H1 (cell line): ENCODE measurements around the gene MACROD2. TPM values are rescaled to one million over a fixed set of nuclear protein-coding genes. Genes with fewer than 3 reads are reported as not detected.

Source experiments
- CTCF ChIA-PET: fragments of 300-600 bp; sonication (Branson Sonifier 250); formaldehyde crosslinking; loops from one replicate; lab custom pipeline; 2021; ENCODE audit not compliant: partially characterized antibody; lab: Charles Lee
- POLR2A ChIA-PET: fragments of 300-600 bp; sonication (Branson Sonifier 250); formaldehyde crosslinking; loops from one replicate; lab custom pipeline; 2021; ENCODE audit warnings: inconsistent platforms; ENCODE audit not compliant: partially characterized antibody; lab: Charles Lee
- DNase-seq, 2 experiments: peaks; one replicate each; pipeline versions ENCODE4 v3.0.0 to v3.0.0-alpha.2; 2010 to 2022; ENCODE audit warnings: low spot score in 2 of 2, low read depth in 1 of 2, mixed read lengths in 1 of 2
- FAIRE-seq: peaks from 2 replicates; lab custom pipeline; 2011; peaks lifted over from hg19 to GRCh38; lab: Jason Lieb, UNC
- H2AFZ ChIP-seq: 2 replicates; pipeline ENCODE4 v1.8.1; 2012; ENCODE audit warnings: low read length, inconsistent platforms
- H2AK5ac ChIP-seq: 2 replicates; pipeline ENCODE4 v1.6.1; 2013; ENCODE audit warnings: low read depth, low read length
- H2BK120ac ChIP-seq: replicated peaks from 2 replicates; pipeline ENCODE3; 2013; ENCODE audit warnings: low read depth, low read length, inconsistent platforms
- H2BK12ac ChIP-seq: 2 replicates; pipeline ENCODE4 v1.6.1; 2013; ENCODE audit warnings: low read depth, low read length
- H2BK15ac ChIP-seq: 2 replicates; pipeline ENCODE4 v1.6.1; 2013; ENCODE audit warnings: low read length
- H2BK20ac ChIP-seq: 2 replicates; pipeline ENCODE4 v1.6.1; 2013; ENCODE audit warnings: low read length
- H2BK5ac ChIP-seq: 2 replicates; pipeline ENCODE4 v1.6.1; 2013; ENCODE audit warnings: low read depth, low read length
- H3K14ac ChIP-seq: 2 replicates; pipeline ENCODE4 v1.6.1; 2013; ENCODE audit warnings: inconsistent platforms; ENCODE audit not compliant: insufficient read length
- H3K18ac ChIP-seq: 2 replicates; pipeline ENCODE4 v1.6.1; 2013; ENCODE audit warnings: low read length; ENCODE audit errors: extremely low read depth
- H3K23ac ChIP-seq: 2 replicates; pipeline ENCODE4 v1.6.1; 2013; ENCODE audit warnings: inconsistent platforms; ENCODE audit not compliant: insufficient read length
- H3K23me2 ChIP-seq: 2 replicates; pipeline ENCODE4 v1.6.1; 2013; ENCODE audit warnings: low read depth, low read length
- H3K27ac ChIP-seq: 2 replicates; pipeline ENCODE4 v1.6.1; 2011; ENCODE audit warnings: low read depth, low read length, inconsistent platforms
- H3K27me3 ChIP-seq, 4 experiments: replicated peaks in 1 of 4; 1 replicate in 1 of 4; 2 replicates in 3 of 4; pipeline versions ENCODE4 v1.6.1 to v1.8.1; 2011 to 2013; ENCODE audit warnings: low read length in 3 of 4, mild to moderate bottlenecking in 3 of 4, inconsistent platforms in 2 of 4, mixed read lengths in 2 of 4, moderate library complexity in 1 of 4; ENCODE audit not compliant: control insufficient read depth in 3 of 4, insufficient read depth in 3 of 4; ENCODE audit errors: extremely low read depth in 1 of 4
- H3K36me3 ChIP-seq, 4 experiments: 2 replicates each; pipeline versions ENCODE4 v1.6.1 to v1.8.1; 2011 to 2013; ENCODE audit warnings: mild to moderate bottlenecking in 4 of 4, low read length in 3 of 4, moderate library complexity in 2 of 4, control low read depth in 1 of 4, inconsistent platforms in 1 of 4; ENCODE audit not compliant: insufficient read depth in 4 of 4, control insufficient read depth in 2 of 4
- H3K4ac ChIP-seq: replicated peaks from 2 replicates; pipeline ENCODE3; 2013; ENCODE audit warnings: low read length, low read depth, mixed read lengths, inconsistent platforms; ENCODE audit not compliant: insufficient read length
- H3K4me1 ChIP-seq, 4 experiments: replicated peaks in 1 of 4; 1 replicate in 1 of 4; 2 replicates in 3 of 4; pipeline versions ENCODE4 v1.6.1 to v1.8.1; 2011 to 2013; ENCODE audit warnings: low read length in 3 of 4, inconsistent platforms in 2 of 4, mixed read lengths in 1 of 4; ENCODE audit not compliant: insufficient read depth in 4 of 4, control insufficient read depth in 3 of 4
- H3K4me2 ChIP-seq, 2 experiments: 2 replicates each; pipeline versions ENCODE4 v1.6.1 to v1.8.1; 2011 to 2013; ENCODE audit warnings: low read depth in 2 of 2, low read length in 2 of 2, control low read depth in 1 of 2, inconsistent platforms in 1 of 2, mild to moderate bottlenecking in 1 of 2; ENCODE audit not compliant: insufficient read depth in 1 of 2
- H3K4me3 ChIP-seq, 4 experiments: fragments of 200-600, 300-600 bp in 1 of 4; sonication (generic), shearing (Covaris generic), sonication (Bioruptor Twin) in 1 of 4; 2 replicates each; pipeline versions ENCODE4 v1.5.1 to v1.8.1; 2011 to 2016; ENCODE audit warnings: low read length in 4 of 4, low read depth in 3 of 4, control low read depth in 2 of 4, inconsistent platforms in 2 of 4, mild to moderate bottlenecking in 2 of 4, mixed read lengths in 1 of 4, moderate library complexity in 1 of 4; ENCODE audit not compliant: insufficient read depth in 2 of 4; ENCODE audit errors: extremely low read depth in 1 of 4
- H3K56ac ChIP-seq: replicated peaks from 2 replicates; pipeline ENCODE3; 2013; ENCODE audit warnings: low read depth, mild to moderate bottlenecking, mixed read lengths, low read length, inconsistent platforms; ENCODE audit not compliant: insufficient read length
- H3K79me1 ChIP-seq: 2 replicates; pipeline ENCODE4 v1.6.1; 2013; ENCODE audit warnings: low read depth, low read length, control low read depth
- H3K79me2 ChIP-seq, 2 experiments: 2 replicates each; pipeline versions ENCODE4 v1.6.1 to v1.8.1; 2012 to 2013; ENCODE audit warnings: low read length in 2 of 2, mild to moderate bottlenecking in 2 of 2, inconsistent platforms in 1 of 2; ENCODE audit not compliant: insufficient read depth in 2 of 2, control insufficient read depth in 1 of 2
- H3K9ac ChIP-seq, 4 experiments: replicated peaks in 1 of 4; 1 replicate in 1 of 4; 2 replicates in 3 of 4; pipeline versions ENCODE4 v1.6.1 to v1.8.1; 2011 to 2013; ENCODE audit warnings: low read depth in 3 of 4, low read length in 3 of 4, control low read depth in 2 of 4, mild to moderate bottlenecking in 2 of 4, moderate library complexity in 2 of 4, inconsistent platforms in 1 of 4; ENCODE audit errors: extremely low read depth in 1 of 4
- H3K9me3 ChIP-seq, 2 experiments: 2 replicates each; pipeline versions ENCODE4 v1.6.1 to v1.8.1; 2012 to 2013; ENCODE audit warnings: mild to moderate bottlenecking in 2 of 2, moderate library complexity in 2 of 2, control low read depth in 1 of 2, inconsistent platforms in 1 of 2, low read depth in 1 of 2, low read length in 1 of 2, mixed read lengths in 1 of 2; ENCODE audit not compliant: insufficient read depth in 2 of 2
- H4K20me1 ChIP-seq, 2 experiments: replicated peaks in 1 of 2; 2 replicates each; pipeline versions ENCODE3 to v1.8.1; 2011 to 2013; ENCODE audit warnings: inconsistent platforms in 2 of 2, low read length in 2 of 2, mild to moderate bottlenecking in 1 of 2; ENCODE audit not compliant: insufficient read depth in 2 of 2, control insufficient read depth in 1 of 2
- H4K5ac ChIP-seq: 2 replicates; pipeline ENCODE4 v1.6.1; 2013; ENCODE audit warnings: low read length, low read depth, mixed read lengths, inconsistent platforms; ENCODE audit not compliant: insufficient read length
- H4K8ac ChIP-seq: 2 replicates; pipeline ENCODE4 v1.8.0; 2013; ENCODE audit warnings: mild to moderate bottlenecking, moderate library complexity, low read length, inconsistent platforms; ENCODE audit not compliant: insufficient read depth; ENCODE audit errors: extremely low read depth
- H4K91ac ChIP-seq: replicated peaks from 2 replicates; pipeline ENCODE3; 2013; ENCODE audit warnings: low read length, mixed read lengths, inconsistent platforms; ENCODE audit not compliant: insufficient read length
- ATF3 ChIP-seq: IDR thresholded peaks from 2 replicates; pipeline ENCODE4 v1.6.1; 2011; ENCODE audit warnings: low read depth, mild to moderate bottlenecking, low read length; ENCODE audit not compliant: insufficient read depth
- EZH2 ChIP-seq: fragments of 200-600 bp; sonication (generic); IDR thresholded peaks from 2 replicates; pipeline ENCODE4 v1.7.1; 2012; ENCODE audit warnings: low read depth, mild to moderate bottlenecking, moderate library complexity, low read length, inconsistent platforms; ENCODE audit not compliant: severe bottlenecking
- GABPA ChIP-seq: IDR thresholded peaks from 2 replicates; pipeline ENCODE4 v1.6.1; 2011; ENCODE audit warnings: mild to moderate bottlenecking, low read length, moderate library complexity, borderline replicate concordance; ENCODE audit not compliant: insufficient read depth
- JUN ChIP-seq: IDR thresholded peaks from 2 replicates; pipeline ENCODE4 v1.6.1; 2011; ENCODE audit warnings: low read depth, mild to moderate bottlenecking, improper control_type of control experiment, low read length
- RBBP5 ChIP-seq: IDR thresholded peaks from 2 replicates; pipeline ENCODE4 v1.7.1; 2012; ENCODE audit warnings: low read depth, mild to moderate bottlenecking, inconsistent platforms, low read length, moderate library complexity, borderline replicate concordance
- RXRA ChIP-seq: IDR thresholded peaks from 2 replicates; pipeline ENCODE4 v1.6.1; 2011; ENCODE audit warnings: low read depth, mild to moderate bottlenecking, low read length, moderate library complexity; ENCODE audit not compliant: insufficient read depth
- SIRT6 ChIP-seq: IDR thresholded peaks from one replicate; pipeline ENCODE4 v1.7.1; 2012; ENCODE audit warnings: low read length, inconsistent platforms
- SP2 ChIP-seq: IDR thresholded peaks from 2 replicates; pipeline ENCODE4 v1.6.1; 2012; ENCODE audit warnings: mild to moderate bottlenecking, low read length, inconsistent platforms
- USF2 ChIP-seq: IDR thresholded peaks from 2 replicates; pipeline ENCODE4 v1.6.1; 2011; ENCODE audit warnings: low read length, improper control_type of control experiment
- whole genome bisulfite sequencing, 2 experiments: shearing (Covaris generic) in 1 of 2; methylation state at CpG; one replicate each; pipeline versions ENCODE4 v1.1.6 to v1.1.7; 2013 to 2015; ENCODE audit warnings: low lambda C conversion rate in 2 of 2, mixed read lengths in 2 of 2, inconsistent platforms in 1 of 2, low coverage in 1 of 2, missing lambda C conversion rate in 1 of 2; ENCODE audit not compliant: insufficient replicate concordance in 2 of 2, insufficient coverage in 1 of 2, insufficient read length in 1 of 2; ENCODE audit errors: extremely low coverage in 1 of 2, missing lambda C conversion rate in 1 of 2; 5-methylcytosine and 5-hydroxymethylcytosine counted together
- polyA plus RNA-seq, 7 experiments: library from polyadenylated mRNA; depleted of rRNA in 3 of 7; stranded (reverse) in 5 of 7; unstranded in 2 of 7; fragments of >200 nt in 5 of 7; fragments of 200-250 nt in 2 of 7; gene quantifications; 1 replicate in 5 of 7; 2 replicates in 1 of 7; 4 replicates in 1 of 7; pipeline versions ENCODE4 v1.2.1 to v1.2.3, GENCODE V29; 2011 to 2013; ENCODE audit warnings: missing spikeins in 2 of 7, mixed read lengths in 2 of 7
- total RNA-seq: library from RNA; stranded (reverse); fragmentation: NEBNext Ultra II Directional; extraction: Animal tissue kit (Norgen Biotek cat#: 25700); gene quantifications from 2 replicates; pipeline ENCODE4 v1.2.1, GENCODE V29; 2021

The MACROD2 gene
- total and polyA plus RNA-seq, 2 of the 8 experiments (the other 6 are each of a cell fraction or from before 2014, with no cell fraction given): 0.70 to 3.9 TPM

GRCh38 chr20:15289337-15289736 is 1294.0 kb downstream of the MACROD2 start:
- Histone ChIP-seq H3K23me2 (no peaks in the 10 kb centered on the region), H3K27ac (no peak overlapping the region), H3K56ac (no peak overlapping the region), H4K8ac (no peak overlapping the region), H3K14ac (no peak overlapping the region), H3K4me1 (no peaks in the 10 kb centered on the region; a peak in 1 of 7 replicates), H2BK120ac (no peak overlapping the region), H2BK5ac (no peak overlapping the region), H3K4ac (no peak overlapping the region), H3K9ac (no peak overlapping the region), H3K18ac (no peak overlapping the region), H2AK5ac (no peak overlapping the region), H3K4me2 (no peak overlapping the region), H3K79me1 (no peaks in the 10 kb centered on the region), H2BK15ac (no peak overlapping the region), H3K23ac (no peak overlapping the region), H4K5ac (no peak overlapping the region), H2BK20ac (no peak overlapping the region), H3K4me3 (no peak overlapping the region), H4K20me1 (no peaks in the 10 kb centered on the region), H3K27me3 (no peaks in the 10 kb centered on the region), H4K91ac (no peak overlapping the region), H2BK12ac (no peak overlapping the region), H2AFZ (no peak overlapping the region), H3K79me2 (no peaks in the 10 kb centered on the region), H3K9me3 (no peaks in the 10 kb centered on the region), H3K36me3 (0 out of 8 replicates have a peak, but pooled peaks cover 0 to 2% (median 0%) of the 10 kb centered on the region in 4 experiments)
- DNase-seq: no peak
- ChIA-PET CTCF (no interaction called here), POLR2A (no interaction called here)
- 69% methylated on average over 4 of the region's 4 CpGs; no CpG with 5 or more reads in 1 of the 2 experiments for WGBS, 2 experiments
- FAIRE-seq: no peak
- no peak for TF ChIP-seq EZH2
- TF ChIP-seq RBBP5: no peak
- no peak for TF ChIP-seq RXRA
- TF ChIP-seq USF2: no peak
- no peak for TF ChIP-seq SIRT6
- TF ChIP-seq JUN: no peak
- no peak for TF ChIP-seq GABPA
- no peak for TF ChIP-seq SP2
- no peak for TF ChIP-seq ATF3
